WTC11 (cell line): ENCODE results near the gene SPTY2D1. TPM values are rescaled to one million over a fixed set of nuclear protein-coding genes. Genes with fewer than 3 reads are reported as not detected.

ENCODE experiments used
- CREB1 ChIP-seq: sonication (generic); formaldehyde crosslinking; IDR thresholded peaks from 2 replicates; pipeline ENCODE4 v1.8.0; 2023; ENCODE audit warnings: mild to moderate bottlenecking, missing genetic modification reagents
- ESRRA ChIP-seq: sonication (generic); formaldehyde crosslinking; IDR thresholded peaks from 2 replicates; pipeline ENCODE4 v1.8.1; 2022; ENCODE audit warnings: mild to moderate bottlenecking, missing genetic modification reagents, borderline replicate concordance
- ETV6 ChIP-seq: sonication (generic); formaldehyde crosslinking; IDR thresholded peaks from 2 replicates; pipeline ENCODE4 v1.8.1; 2022; ENCODE audit warnings: mild to moderate bottlenecking, missing genetic modification reagents
- GABPB1 ChIP-seq: sonication (generic); formaldehyde crosslinking; IDR thresholded peaks from 2 replicates; pipeline ENCODE4 v1.8.1; 2023; ENCODE audit warnings: mild to moderate bottlenecking, missing genetic modification reagents
- GRHL2 ChIP-seq: fragments of 250-450 bp; sonication (Bioruptor Pico); IDR thresholded peaks from 2 replicates; pipeline ENCODE4 v1.8.0; 2022; ENCODE audit warnings: mild to moderate bottlenecking, moderate library complexity; ENCODE audit not compliant: insufficient replicate concordance, severe bottlenecking
- GTF2I ChIP-seq: fragments of 250-450 bp; sonication (Bioruptor Pico); conservative IDR thresholded peaks from 2 replicates; pipeline ENCODE4 v1.4.0; 2021; ENCODE audit warnings: mild to moderate bottlenecking
- KAT7 ChIP-seq: sonication (generic); formaldehyde crosslinking; IDR thresholded peaks from 2 replicates; pipeline ENCODE4 v1.8.1; 2023; ENCODE audit warnings: missing genetic modification reagents, mild to moderate bottlenecking, borderline replicate concordance
- MYBL2 ChIP-seq: sonication (generic); formaldehyde crosslinking; IDR thresholded peaks from 2 replicates; pipeline ENCODE4 v1.8.1; 2023; ENCODE audit warnings: mild to moderate bottlenecking, moderate library complexity, missing genetic modification reagents
- NFE2L1 ChIP-seq: sonication (generic); formaldehyde crosslinking; IDR thresholded peaks from 2 replicates; pipeline ENCODE4 v1.8.1; 2023; ENCODE audit warnings: missing genetic modification reagents
- OVOL2 ChIP-seq: fragments of 250-450 bp; sonication (Bioruptor Pico); IDR thresholded peaks from 2 replicates; pipeline ENCODE4 v1.9.0; 2021; ENCODE audit warnings: mild to moderate bottlenecking, borderline replicate concordance
- PRRX2 ChIP-seq: fragments of 250-450 bp; sonication (Bioruptor Pico); IDR thresholded peaks from 2 replicates; pipeline ENCODE4 v1.8.0; 2021; ENCODE audit warnings: mild to moderate bottlenecking
- SOX15 ChIP-seq: fragments of 250-450 bp; sonication (Bioruptor Pico); IDR thresholded peaks from 2 replicates; pipeline ENCODE4 v1.9.0; 2021; ENCODE audit warnings: mild to moderate bottlenecking
- ZBTB21 ChIP-seq: sonication (generic); formaldehyde crosslinking; IDR thresholded peaks from 2 replicates; pipeline ENCODE4 v1.8.1; 2023; ENCODE audit warnings: mild to moderate bottlenecking, missing genetic modification reagents, borderline replicate concordance
- ZNF232 ChIP-seq: sonication (generic); formaldehyde crosslinking; IDR thresholded peaks from 2 replicates; pipeline ENCODE4 v1.8.0; 2022; ENCODE audit warnings: mild to moderate bottlenecking, missing genetic modification reagents
- total RNA-seq: library from RNA; stranded (reverse); gene quantifications from 3 replicates; pipeline ENCODE4 v1.2.3, GENCODE V29; 2021
- TF ChIP-seq, protein P1 (sequence below): sonication (generic); formaldehyde crosslinking; IDR thresholded peaks from 2 replicates; pipeline ENCODE4 v1.8.0; 2023; ENCODE audit warnings: mild to moderate bottlenecking, missing genetic modification reagents
- TF ChIP-seq, protein P2 (sequence below): sonication (generic); formaldehyde crosslinking; IDR thresholded peaks from 2 replicates; pipeline ENCODE4 v1.8.0; 2022; ENCODE audit warnings: missing genetic modification reagents
- TF ChIP-seq, protein P3 (sequence below): fragments of 250-450 bp; sonication (Bioruptor Pico); conservative IDR thresholded peaks from 2 replicates; pipeline ENCODE4 v1.9.0; 2021; ENCODE audit warnings: mild to moderate bottlenecking
- TF ChIP-seq, protein P4 (sequence below): sonication (generic); formaldehyde crosslinking; IDR thresholded peaks from 2 replicates; pipeline ENCODE4 v1.8.1; 2023; ENCODE audit warnings: mild to moderate bottlenecking, missing genetic modification reagents
- TF ChIP-seq, protein P5 (sequence below): fragments of 250-450 bp; sonication (Bioruptor Pico); IDR thresholded peaks from 2 replicates; pipeline ENCODE4 v2.1.2; 2022; ENCODE audit warnings: mild to moderate bottlenecking, moderate library complexity
- TF ChIP-seq, protein P6 (sequence below): sonication (generic); formaldehyde crosslinking; IDR thresholded peaks from 2 replicates; pipeline ENCODE4 v1.8.0; 2022; ENCODE audit warnings: mild to moderate bottlenecking, missing genetic modification reagents

The SPTY2D1 gene
- total RNA-seq, 1 experiment from 2014 or later = 14.3 TPM

DNA sequence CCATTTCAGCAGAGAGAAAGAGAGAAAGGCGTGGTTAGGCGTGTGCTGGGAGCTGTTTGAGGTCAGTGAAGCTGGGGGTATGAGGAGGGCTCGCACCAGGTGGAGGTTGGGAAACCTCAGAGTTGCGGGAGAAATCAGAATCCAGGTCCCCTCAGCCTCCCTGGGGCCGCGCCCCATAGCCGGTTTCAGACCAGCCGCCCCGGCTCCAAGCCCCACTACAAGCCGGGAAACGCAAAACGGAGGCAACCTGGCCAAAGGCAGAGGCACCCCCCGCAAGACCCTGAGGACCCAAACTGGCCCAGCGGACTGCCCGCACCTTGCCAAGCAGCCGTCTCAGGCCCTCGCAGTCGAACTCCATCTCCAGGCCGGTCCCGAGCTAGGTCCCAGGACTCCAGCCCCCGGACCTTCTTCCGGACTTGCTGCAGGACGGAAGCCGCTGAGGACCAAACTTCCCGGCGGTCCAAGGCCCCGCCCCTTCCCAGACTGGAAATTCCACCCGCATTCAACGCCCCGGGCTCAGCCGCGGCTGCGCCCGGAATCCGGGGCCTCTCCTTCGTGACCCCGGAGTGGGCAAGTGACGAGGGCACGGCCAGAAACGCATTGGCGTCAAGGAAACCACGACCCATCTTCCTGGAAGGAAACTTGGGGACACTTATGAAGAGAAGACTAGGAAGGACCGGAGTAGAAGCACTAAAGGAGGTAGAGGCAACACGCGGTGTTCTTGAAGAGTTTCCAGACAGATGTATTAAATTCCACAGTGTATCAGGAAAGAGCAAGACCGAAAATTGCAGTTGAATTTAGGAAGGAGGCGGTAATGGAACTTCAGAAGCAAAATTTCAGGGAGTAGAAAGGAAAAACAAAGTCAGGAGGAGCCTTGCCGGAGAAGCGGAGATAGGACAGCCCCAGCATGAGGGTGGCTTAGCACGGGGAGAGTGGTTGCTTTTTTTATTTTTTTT lies 45.6 kb downstream of the SPTY2D1 start, which contains the start of gene UEVLD (continued):
- TF ChIP-seq, protein P1, sequence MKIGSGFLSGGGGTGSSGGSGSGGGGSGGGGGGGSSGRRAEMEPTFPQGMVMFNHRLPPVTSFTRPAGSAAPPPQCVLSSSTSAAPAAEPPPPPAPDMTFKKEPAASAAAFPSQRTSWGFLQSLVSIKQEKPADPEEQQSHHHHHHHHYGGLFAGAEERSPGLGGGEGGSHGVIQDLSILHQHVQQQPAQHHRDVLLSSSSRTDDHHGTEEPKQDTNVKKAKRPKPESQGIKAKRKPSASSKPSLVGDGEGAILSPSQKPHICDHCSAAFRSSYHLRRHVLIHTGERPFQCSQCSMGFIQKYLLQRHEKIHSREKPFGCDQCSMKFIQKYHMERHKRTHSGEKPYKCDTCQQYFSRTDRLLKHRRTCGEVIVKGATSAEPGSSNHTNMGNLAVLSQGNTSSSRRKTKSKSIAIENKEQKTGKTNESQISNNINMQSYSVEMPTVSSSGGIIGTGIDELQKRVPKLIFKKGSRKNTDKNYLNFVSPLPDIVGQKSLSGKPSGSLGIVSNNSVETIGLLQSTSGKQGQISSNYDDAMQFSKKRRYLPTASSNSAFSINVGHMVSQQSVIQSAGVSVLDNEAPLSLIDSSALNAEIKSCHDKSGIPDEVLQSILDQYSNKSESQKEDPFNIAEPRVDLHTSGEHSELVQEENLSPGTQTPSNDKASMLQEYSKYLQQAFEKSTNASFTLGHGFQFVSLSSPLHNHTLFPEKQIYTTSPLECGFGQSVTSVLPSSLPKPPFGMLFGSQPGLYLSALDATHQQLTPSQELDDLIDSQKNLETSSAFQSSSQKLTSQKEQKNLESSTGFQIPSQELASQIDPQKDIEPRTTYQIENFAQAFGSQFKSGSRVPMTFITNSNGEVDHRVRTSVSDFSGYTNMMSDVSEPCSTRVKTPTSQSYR (CRISPR knock-in tag) = 0 out of 2 replicates have a peak, but pooled peaks have one; percentile 41
- TF ChIP-seq GTF2I (CRISPR knock-in tag) = no peak
- no peak for TF ChIP-seq KAT7 (CRISPR knock-in tag)
- no peak for TF ChIP-seq PRRX2
- no peak for TF ChIP-seq GRHL2 (CRISPR knock-in tag)
- TF ChIP-seq, protein P2, sequence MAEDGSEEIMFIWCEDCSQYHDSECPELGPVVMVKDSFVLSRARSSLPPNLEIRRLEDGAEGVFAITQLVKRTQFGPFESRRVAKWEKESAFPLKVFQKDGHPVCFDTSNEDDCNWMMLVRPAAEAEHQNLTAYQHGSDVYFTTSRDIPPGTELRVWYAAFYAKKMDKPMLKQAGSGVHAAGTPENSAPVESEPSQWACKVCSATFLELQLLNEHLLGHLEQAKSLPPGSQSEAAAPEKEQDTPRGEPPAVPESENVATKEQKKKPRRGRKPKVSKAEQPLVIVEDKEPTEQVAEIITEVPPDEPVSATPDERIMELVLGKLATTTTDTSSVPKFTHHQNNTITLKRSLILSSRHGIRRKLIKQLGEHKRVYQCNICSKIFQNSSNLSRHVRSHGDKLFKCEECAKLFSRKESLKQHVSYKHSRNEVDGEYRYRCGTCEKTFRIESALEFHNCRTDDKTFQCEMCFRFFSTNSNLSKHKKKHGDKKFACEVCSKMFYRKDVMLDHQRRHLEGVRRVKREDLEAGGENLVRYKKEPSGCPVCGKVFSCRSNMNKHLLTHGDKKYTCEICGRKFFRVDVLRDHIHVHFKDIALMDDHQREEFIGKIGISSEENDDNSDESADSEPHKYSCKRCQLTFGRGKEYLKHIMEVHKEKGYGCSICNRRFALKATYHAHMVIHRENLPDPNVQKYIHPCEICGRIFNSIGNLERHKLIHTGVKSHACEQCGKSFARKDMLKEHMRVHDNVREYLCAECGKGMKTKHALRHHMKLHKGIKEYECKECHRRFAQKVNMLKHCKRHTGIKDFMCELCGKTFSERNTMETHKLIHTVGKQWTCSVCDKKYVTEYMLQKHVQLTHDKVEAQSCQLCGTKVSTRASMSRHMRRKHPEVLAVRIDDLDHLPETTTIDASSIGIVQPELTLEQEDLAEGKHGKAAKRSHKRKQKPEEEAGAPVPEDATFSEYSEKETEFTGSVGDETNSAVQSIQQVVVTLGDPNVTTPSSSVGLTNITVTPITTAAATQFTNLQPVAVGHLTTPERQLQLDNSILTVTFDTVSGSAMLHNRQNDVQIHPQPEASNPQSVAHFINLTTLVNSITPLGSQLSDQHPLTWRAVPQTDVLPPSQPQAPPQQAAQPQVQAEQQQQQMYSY (CRISPR knock-in tag) = peak; percentile 83
- TF ChIP-seq ETV6 (CRISPR knock-in tag) = peak; percentile 75; the same call in 1 of the 2 replicates
- TF ChIP-seq, protein P3, sequence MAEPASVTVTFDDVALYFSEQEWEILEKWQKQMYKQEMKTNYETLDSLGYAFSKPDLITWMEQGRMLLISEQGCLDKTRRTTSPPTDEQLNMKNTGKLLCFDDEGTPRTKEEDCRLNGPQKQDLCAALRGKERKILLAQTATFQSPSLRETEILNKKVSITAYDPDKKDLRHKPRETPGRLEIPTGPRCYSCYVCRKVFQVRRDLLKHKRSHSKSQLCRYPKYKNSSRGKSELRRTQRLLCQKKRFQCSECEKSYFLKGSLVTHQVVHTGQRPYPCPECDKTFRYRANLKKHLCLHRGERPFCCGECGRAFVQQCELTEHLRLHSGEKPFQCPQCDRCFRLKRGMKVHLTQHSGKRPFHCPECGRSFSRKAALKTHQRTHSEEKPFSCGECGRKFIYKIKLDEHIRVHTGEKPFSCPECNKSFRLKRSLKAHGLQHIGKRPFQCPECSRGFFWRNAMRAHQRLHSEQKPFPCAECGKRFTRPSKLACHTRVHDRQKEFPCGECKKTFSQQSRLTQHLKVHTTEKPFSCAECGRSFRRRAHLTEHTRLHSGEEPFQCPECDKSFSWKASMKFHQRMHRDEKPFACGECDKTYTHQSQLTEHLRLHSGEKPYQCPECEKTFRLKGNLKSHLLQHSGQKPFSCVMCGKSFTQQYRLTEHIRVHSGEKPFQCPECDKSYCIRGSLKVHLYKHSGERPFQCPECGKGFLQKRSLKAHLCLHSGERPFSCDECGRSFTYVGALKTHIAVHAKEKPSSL (CRISPR knock-in tag) = no peak
- TF ChIP-seq, protein P4, sequence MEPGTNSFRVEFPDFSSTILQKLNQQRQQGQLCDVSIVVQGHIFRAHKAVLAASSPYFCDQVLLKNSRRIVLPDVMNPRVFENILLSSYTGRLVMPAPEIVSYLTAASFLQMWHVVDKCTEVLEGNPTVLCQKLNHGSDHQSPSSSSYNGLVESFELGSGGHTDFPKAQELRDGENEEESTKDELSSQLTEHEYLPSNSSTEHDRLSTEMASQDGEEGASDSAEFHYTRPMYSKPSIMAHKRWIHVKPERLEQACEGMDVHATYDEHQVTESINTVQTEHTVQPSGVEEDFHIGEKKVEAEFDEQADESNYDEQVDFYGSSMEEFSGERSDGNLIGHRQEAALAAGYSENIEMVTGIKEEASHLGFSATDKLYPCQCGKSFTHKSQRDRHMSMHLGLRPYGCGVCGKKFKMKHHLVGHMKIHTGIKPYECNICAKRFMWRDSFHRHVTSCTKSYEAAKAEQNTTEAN (CRISPR knock-in tag) = no peak
- no peak for TF ChIP-seq ESRRA
- TF ChIP-seq MYBL2 (CRISPR knock-in tag) = peak; percentile 47; the same call in 1 of the 2 replicates
- no peak for TF ChIP-seq SOX15
- TF ChIP-seq ZNF232 = 0 out of 2 replicates have a peak, but pooled peaks have one; percentile 71
- TF ChIP-seq NFE2L1 (CRISPR knock-in tag) = no peak
- no peak for TF ChIP-seq ZBTB21 (CRISPR knock-in tag)
- TF ChIP-seq, protein P5, sequence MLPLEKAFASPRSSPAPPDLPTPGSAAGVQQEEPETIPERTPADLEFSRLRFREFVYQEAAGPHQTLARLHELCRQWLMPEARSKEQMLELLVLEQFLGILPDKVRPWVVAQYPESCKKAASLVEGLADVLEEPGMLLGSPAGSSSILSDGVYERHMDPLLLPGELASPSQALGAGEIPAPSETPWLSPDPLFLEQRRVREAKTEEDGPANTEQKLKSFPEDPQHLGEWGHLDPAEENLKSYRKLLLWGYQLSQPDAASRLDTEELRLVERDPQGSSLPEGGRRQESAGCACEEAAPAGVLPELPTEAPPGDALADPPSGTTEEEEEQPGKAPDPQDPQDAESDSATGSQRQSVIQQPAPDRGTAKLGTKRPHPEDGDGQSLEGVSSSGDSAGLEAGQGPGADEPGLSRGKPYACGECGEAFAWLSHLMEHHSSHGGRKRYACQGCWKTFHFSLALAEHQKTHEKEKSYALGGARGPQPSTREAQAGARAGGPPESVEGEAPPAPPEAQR (CRISPR knock-in tag) = no peak
- TF ChIP-seq, protein P6, sequence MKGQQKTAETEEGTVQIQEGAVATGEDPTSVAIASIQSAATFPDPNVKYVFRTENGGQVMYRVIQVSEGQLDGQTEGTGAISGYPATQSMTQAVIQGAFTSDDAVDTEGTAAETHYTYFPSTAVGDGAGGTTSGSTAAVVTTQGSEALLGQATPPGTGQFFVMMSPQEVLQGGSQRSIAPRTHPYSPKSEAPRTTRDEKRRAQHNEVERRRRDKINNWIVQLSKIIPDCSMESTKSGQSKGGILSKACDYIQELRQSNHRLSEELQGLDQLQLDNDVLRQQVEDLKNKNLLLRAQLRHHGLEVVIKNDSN (CRISPR knock-in tag) = 0 out of 2 replicates have a peak, but pooled peaks have one; percentile 29
- no peak for TF ChIP-seq CREB1 (CRISPR knock-in tag)
- no peak for TF ChIP-seq OVOL2 (CRISPR knock-in tag)
- TF ChIP-seq GABPB1 (CRISPR knock-in tag) = peak; percentile 52; the same call in 1 of the 2 replicates
